Kidney capillary endothelial cell (primary cell): ENCODE measurements around the gene SRXN1.

Experiments used
- DNase-seq: peaks from one replicate; pipeline ENCODE4 v3.0.0-alpha.2; 2018; ENCODE audit warnings: low spot score

The SRXN1 gene

GRCh38 chr20:607476-607875 is 45.5 kb downstream of the SRXN1 start:
- no peak for DNase-seq

GRCh38 chr20:605237-605636 is 47.8 kb downstream of the SRXN1 start:
- DNase-seq = peak; percentile 63

- DNase-seq = no peak
Observed at GRCh38 chr20:603116-603640, 49.8 kb downstream of the SRXN1 start.

- no peak for DNase-seq
Observed at GRCh38 chr20:602111-602970, 50.7 kb downstream of the SRXN1 start.

- no peak for DNase-seq
Observed at GRCh38 chr20:600736-601135, 52.3 kb downstream of the SRXN1 start.

- no peak for DNase-seq
Observed at GRCh38 chr20:600141-600540, 52.9 kb downstream of the SRXN1 start.

GRCh38 chr20:598133-598850 is 54.7 kb downstream of the SRXN1 start:
- no peak for DNase-seq

- DNase-seq = no peak
Observed at GRCh38 chr20:597560-597959, 55.4 kb downstream of the SRXN1 start.
